ENCODE data around the gene SLC16A12.

GRCh38 chr10:89550509-89550908 lies 15.1 kb upstream of the SLC16A12 start:
- TF ChIP-seq CTCF (conservative IDR thresholded peaks at IDR 0.05; ENCODE audit: low read length) (no peak), EZH2phosphoT487 (IDR thresholded peaks at IDR 0.05; ENCODE audit: borderline replicate concordance) (no peak)

All from Loucy (cell line).